GM19397 (cell line): ENCODE measurements around the gene SDSL.

Experiments
- ATAC-seq: cut with Tn5 transposase; IDR thresholded peaks from one replicate; pipeline ENCODE4 v1.9.1; 2021; ENCODE audit warnings: mild to moderate bottlenecking, moderate library complexity; ENCODE audit not compliant: unreplicated experiment

SDSL gene

GRCh38 chr12:113396200-113396599 is 26.0 kb upstream of the SDSL start:
- no peak for ATAC-seq

GRCh38 chr12:113396828-113397496 is 25.2 kb upstream of the SDSL start:
- ATAC-seq: no peak

GRCh38 chr12:113397497-113398197 is 24.5 kb upstream of the SDSL start:
- ATAC-seq: no peak

GRCh38 chr12:113398346-113399290 is 23.6 kb upstream of the SDSL start:
- ATAC-seq: no peak

GRCh38 chr12:113399490-113399889 is 22.7 kb upstream of the SDSL start:
- ATAC-seq: no peak

GRCh38 chr12:113400362-113400761 is 21.8 kb upstream of the SDSL start:
- ATAC-seq: no peak

GRCh38 chr12:113401066-113402000 is 20.8 kb upstream of the SDSL start:
- ATAC-seq: no peak

- no peak for ATAC-seq
These were observed 19.5 kb upstream of the SDSL start for GRCh38 chr12:113402586-113403260.

- ATAC-seq: no peak
These were observed 18.5 kb upstream of the SDSL start, which contains the start of gene SDS for GRCh38 chr12:113403435-113404415. TSS of gene SDS (minus strand) at chr12:113403887. CDS start at chr12:113399708, 4,179 bp downstream.

GRCh38 chr12:113405694-113406093 is 16.5 kb upstream of the SDSL start:
- no peak for ATAC-seq

GRCh38 chr12:113407931-113408600 is 14.1 kb upstream of the SDSL start:
- no peak for ATAC-seq

GRCh38 chr12:113408756-113409298 is 13.4 kb upstream of the SDSL start:
- no peak for ATAC-seq

GRCh38 chr12:113409462-113410124 is 12.6 kb upstream of the SDSL start:
- no peak for ATAC-seq

- no peak for ATAC-seq
These were observed 8.7 kb upstream of the SDSL start for GRCh38 chr12:113413488-113413939.

GRCh38 chr12:113414519-113415038 is 7.6 kb upstream of the SDSL start:
- no peak for ATAC-seq

GRCh38 chr12:113416091-113416754 is 6.0 kb upstream of the SDSL start:
- ATAC-seq: no peak
